Islet of Langerhans (tissue), 1 donor: Measurements from ENCODE around the gene PRR5L.

Experiments
- FAIRE-seq: peaks from one replicate; lab custom pipeline; 2011; peaks lifted over from hg19 to GRCh38; lab: Jason Lieb, UNC

The PRR5L gene

DNA sequence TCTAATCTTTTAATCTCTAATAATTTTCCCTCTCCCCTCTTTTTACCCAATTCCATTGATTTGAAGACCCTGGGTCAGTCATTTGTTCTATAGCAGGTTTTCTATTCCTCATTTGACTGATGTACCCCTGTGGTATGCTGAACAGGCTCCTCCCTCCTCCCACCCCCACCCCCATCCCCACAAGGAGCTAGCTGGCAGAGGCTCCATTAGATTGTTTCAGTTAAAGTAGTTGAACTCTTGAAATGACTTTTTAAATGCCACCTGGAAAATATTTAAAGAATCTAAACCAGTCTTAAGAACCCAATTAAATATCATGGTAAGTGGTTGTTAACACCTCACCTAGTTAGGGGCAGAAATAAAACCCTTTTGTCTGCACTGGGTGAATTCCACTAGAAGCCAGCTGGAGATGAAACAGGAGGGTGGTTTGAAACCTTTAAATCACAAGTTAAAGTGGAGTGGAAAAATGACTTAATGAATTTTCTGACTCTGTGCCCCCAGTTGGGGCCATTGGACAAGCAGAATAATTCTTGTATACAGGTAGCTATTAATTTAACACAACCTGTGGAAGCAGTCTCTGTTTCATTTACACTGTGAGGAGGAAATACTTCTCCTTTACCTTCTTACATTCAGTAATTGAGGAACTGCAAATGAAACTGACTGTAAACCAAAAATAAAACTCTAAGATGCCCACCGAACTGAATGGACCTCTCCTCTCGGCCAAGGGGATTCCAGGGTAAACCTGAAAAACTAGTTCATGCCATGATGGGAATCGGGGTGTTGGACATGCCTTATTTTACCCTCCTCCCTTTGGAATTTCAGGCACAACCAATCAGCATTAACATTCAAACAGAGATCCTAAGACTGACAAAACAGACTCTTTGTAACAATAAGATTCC, 30.7 kb downstream of the PRR5L start:
- FAIRE-seq = no peak

DNA sequence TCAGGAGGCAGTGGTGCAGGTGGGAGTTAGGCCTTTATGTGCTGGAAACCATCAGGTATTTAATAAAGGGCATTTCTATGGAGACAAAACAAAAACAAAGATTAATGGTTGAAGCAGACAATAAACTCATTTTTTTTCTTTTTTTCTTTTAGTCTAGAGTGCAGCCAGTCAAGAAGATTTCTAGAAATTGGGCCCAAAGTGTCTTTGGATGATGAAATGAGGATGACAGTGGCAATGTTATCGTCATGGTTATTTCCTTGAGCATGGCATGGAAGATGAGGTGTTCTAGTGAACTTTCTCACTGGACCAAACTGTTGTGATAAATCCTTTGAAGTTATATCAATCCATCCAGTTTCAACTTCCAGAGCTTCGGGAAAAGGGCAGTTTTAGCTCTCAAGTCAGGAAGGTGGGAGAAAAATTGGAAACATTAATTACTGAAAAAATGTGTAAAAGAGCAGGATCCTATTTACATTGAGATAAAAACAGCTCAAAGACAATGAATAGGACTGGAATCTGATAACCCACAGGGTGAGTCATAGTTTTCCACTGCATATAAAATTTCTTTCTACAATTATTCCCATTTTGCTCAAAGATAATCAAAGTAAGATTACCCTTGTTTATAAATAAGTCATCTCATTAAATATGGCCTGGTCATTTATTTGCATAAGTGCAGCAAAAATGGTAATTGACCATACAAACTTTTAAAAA, 33.0 kb downstream of the PRR5L start:
- FAIRE-seq = no peak

DNA sequence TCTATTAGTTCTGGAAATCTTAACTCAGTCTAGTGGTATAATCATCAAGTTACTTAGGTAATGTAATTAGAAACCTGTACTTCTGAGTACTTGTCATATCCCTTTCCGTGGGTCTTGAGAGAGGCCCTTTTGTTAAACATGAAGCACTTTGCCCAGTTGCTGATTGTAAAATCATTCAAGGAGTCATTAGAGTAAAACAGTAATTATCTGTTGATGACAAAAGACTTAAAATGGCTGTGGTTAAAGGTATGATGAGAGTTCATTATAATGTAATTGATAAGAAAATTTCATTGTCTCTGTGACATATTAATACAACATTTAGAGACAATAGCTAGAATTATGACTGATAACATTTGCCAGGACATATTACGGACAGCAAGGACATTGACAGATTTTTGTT, 34.3 kb downstream of the PRR5L start:
- FAIRE-seq = no peak

DNA sequence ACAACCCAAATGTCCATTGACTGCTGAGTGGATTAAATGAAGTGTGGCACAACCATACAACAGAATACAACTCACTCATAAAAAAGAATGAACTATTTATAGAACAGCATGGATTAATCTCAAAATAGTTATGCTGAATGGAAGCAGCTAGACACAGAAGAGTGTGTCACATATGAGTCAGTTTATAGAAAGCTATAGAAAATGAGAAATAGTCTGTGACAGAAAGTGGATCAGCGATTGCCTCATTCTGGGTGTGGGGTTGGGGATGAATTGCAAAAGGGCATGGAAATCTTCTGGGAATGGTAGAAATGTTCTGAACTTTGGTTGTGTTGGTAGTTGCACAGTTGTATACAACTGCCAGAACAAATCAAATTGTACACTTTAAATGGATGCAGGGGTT, 37.4 kb downstream of the PRR5L start:
- FAIRE-seq = no peak

DNA sequence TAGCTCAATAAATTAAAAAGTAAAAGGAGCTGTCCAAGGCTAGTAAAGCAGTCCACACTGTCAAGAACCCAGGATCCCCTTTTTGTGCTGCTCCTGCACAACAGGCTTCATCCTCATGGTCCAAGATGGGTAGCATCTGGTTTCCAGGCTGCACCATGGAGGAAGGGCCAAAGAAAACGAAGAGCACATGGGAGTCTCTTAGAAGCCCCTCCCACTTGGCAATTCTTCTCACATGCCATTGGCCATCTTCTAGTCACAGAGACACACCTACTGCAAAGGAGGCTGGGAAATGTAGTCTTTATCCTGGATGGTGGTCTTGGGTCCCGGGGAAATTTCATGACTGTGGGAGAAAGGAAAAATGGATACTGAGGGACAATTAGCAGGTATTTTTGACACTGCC, 37.8 kb downstream of the PRR5L start:
- FAIRE-seq = no peak

DNA sequence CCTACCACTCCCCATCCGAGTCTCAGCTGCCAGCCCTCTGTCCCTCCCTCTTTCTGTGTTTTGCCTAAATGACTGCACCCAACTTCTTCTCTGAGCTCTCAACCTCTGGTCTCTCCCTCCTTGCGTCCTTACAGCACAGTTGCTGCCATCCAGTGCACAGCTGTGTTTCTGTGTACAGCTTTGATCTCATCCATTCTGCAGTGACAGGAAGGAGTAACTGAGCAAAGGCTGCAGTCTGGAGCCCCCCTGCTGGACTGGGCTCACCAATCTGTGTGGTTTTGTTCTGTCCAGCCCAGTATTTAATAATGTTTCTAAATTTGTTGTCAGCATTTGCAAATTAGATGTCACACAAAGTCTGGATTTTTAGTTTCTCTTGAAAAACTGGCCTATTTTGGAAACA, 43.8 kb downstream of the PRR5L start:
- no peak for FAIRE-seq

DNA sequence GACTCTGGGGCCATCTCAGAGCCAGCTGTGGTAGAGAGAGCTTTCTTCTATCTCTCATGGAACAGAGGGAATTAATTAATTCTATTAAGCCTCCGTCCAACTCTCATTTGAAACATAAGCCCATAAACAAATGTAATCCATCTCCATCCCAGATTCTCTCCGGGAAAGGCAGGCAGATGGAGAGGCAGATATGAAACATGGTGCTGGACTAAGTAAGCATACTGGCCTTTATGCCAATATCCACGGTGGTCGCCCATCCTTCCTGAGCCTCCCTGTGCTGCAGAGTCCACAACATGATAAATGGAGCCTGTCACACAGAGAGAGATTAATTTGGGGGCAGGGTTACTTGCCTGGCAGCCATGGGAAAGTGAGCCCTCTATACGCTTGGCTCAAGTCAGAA, 44.8 kb downstream of the PRR5L start:
- no peak for FAIRE-seq

DNA sequence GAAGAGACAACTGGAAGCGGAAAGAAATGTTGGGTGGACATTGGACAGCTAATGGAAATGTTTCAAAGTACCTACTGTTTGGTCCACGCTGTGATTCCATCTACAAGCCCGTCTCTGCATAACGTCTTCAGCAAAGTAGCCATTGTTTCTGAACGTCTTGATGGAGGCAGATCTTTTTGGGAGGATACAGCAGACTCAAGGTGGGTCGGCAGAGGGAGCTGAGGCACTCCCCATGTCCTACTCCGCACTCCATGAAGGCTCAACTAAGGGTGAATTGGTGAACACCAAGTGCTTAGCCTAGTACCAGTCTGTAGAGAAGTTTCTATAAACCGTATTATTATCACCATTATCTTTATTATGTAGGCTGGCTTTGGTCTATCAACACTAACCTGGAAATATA, 45.8 kb downstream of the PRR5L start:
- no peak for FAIRE-seq

DNA sequence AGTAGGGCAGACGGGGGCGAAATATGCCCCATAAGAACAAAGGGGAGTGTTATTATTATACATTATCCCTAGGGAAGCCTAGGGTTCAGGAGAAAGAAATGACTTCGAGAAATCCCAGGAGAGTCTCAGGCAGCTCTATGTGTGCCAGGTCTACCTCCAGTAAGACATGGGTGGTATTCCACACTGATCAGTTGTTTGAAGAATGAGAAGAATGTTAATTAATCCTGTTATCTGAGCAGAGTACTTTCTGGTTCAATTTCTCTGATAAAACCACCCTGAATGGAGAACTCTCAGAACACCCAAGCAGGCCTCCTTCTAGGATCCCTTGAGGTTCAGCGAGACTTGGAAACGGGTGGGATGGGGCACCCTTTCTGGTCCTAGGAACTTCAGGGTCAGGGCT, 46.2 kb downstream of the PRR5L start:
- no peak for FAIRE-seq

DNA sequence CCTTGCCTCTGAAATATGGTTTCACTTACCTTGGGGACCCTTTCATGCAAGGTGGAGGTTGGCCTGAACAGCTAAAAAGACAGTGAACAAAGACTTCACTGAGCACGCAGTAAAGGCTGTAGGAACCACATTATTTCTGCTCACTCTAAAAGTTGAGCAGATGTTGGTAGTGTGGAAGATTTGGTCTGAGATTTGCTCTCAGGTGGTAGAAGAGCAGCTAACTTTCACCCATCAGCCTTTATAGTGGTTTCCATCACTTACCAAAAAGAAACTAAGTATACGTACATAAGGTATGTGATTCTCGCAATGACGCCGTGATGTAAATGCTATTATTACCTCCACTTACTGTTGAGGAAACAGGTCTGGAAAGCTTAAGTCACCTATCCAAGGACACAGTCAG, 47.3 kb downstream of the PRR5L start:
- FAIRE-seq = no peak

DNA sequence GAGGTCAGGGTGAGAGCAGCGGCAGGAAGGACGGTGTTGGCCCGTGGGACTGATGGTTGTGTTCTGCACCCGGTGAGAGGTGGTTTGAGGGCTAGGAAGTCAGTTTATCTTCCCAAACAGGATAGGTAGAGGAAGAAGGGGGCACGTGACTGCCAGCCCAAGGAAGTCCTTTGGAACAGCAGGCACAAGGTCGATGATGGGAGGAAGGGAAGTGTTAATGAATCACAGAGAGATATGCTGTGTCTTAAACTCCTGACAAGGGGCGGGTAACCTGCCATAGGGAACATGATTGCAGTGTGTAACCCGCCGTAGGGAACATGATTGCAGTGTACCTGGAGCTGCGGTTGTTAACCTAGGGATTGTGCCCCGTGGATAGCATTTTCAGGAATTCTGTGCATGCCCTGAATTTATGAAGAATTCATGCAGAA, 49.0 kb downstream of the PRR5L start:
- FAIRE-seq = no peak

DNA sequence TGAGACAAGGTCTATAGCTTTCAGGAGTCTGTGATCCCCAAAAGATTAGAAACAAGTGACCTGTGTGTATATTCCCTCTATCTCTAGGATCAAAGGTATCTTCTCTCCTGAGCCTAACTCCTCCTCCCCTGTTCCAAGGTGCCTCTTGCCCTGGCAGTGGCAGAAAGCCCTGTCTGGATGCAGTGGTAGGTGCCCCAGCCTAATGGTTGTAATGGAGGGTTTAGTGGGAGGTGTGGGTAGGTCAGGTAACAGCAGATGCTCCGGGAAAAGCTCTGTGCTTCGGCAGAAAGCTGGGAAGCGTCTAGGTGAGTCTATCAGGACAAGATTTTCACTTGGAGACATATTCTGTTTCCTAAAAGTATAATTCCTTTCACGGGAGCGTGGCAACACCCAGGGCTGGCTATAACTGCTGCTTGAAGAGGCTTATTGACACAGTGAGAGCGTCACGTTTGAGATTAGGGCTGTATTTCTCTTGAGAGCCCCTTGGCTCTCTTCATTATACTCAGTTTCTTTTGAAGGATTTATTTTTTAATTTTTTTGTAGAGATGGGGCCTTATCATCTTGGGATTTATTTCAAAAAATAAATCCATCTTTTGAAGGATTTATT, 49.5 kb downstream of the PRR5L start:
- FAIRE-seq = no peak

DNA sequence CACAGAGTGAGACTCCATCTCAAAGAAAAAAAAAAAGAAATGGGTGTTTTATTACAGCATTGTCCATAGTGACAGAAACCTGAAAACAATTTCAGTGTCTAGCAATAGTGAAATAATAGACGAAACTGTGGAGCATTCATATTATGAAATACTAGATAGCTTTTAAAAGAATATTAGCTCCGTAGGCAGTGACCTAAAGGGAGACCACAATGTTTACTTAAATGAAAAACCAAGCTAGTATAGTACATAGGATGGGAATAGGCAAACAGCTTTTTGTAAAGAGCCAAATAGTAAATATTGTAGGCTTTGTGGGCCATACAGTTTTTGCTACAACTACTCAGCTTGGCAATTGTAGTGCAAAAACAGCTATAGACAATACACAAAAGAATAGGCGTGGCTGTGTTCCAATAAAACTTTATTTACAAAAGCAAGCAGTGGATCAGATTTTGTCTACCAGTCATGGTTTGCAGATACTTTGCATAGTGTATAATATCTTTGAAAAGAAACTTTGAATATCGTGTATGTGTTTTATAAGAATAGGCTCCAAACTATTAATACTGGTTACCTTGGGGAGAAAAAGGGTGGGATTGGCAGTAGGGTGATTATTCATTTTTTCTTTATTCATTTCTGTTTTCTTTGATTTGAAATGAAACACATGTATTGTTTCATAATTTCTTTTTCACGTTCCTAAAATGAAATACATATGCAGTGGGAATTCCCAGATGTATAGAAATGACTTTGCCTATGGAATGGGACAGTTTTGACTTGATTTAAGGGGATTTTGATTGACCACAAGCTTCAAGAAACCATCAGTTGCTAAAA, 50.7 kb downstream of the PRR5L start:
- FAIRE-seq = no peak

DNA sequence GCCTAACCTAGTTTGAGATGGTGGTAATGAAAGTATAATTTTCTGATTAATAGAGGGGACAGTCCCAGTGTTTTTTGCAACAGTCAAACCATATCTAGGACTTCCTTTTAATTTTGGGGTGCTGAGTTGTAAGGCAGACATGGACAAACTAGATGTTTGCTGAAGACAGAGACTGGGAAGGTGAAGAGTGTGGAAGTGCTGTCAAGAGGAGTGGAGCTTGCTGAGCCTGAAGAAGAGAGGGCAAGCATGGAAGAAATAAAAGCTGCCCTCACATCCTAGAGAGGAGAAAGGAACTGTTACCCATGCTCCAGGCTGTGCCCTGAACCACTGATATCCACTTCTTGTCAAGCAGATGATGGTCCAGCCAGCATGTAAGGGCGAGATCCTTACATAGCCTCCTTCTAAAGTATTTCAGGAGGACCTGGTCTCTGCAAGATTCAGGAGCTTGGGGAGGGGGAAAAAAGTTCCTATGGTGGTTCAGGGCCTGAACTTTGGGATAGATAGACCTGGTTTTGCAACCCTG, 51.4 kb downstream of the PRR5L start:
- FAIRE-seq = no peak

DNA sequence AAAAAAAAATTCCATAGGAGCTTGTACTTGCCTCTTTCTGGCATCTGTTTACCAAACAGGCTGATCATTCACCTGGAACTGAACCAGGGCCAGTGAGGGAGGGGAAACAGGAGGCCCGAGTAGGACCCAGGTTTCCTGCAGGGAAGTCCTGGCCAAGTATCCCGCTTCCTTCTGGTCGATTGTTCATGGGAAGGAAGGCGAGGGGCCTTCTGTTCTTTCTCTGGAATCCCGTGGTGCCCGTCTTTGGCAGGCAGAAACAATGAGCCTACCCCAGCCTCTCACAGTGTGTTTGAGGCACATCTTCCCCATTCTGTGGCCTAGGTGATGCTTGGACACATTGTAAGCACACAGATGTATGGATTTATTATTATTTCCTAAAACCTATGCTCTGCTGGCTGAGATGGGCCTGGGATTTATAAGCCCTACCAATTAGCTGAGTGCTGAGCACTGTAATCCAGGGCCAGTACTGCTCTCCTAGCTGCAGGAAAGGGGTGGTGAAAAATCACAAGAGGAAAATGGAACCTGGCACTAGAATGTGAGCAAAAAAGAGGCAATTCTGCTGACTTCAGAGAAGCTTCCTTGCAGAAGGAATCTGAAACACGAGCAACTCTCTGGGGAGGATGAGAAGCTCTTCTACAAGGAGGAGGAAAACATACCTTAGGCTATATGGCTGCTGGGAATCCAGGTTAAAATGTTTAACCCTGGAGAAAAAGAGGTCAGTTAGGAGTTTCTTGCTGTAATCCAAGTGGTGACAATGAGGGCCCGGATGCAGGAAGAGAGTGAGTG, 53.5 kb downstream of the PRR5L start:
- no peak for FAIRE-seq

DNA sequence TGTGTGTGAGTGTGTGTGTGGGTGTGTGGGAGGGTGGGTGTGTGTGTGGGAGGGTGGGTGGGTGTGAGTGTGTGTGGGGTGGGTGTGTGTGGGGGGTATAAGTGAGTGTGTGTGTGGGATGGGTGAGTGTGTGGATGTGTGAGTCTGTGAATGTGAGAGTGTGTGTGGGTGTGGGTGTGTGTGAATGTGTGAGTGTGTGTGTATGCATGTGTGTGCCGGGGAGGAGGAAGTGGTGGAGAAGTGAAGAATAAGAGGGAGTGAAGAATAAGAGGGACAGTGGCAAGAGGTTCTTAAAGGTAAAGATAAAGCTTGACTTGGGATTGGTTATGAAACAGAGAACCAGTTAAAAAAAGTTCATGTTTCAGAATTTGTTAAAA, 54.0 kb downstream of the PRR5L start:
- FAIRE-seq = no peak

DNA sequence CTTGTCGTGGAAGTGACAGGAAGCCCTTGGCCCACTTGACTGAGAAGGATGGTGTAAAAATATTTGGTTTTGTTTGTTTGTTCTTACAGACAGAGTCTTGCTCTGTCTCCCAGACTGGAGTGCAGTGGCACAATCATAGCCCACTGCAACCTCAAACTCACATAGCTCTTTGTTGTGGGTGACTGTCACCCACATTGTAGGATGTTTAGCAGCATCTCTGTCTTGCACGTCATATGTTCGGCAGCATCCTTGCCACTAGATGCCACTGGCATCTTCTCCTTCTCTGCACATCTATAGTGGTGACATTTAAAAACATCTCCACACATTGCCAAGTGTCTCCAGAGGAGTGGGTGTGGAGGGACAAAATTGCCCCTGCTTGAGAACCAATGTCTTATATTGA, 56.8 kb downstream of the PRR5L start:
- FAIRE-seq = no peak

DNA sequence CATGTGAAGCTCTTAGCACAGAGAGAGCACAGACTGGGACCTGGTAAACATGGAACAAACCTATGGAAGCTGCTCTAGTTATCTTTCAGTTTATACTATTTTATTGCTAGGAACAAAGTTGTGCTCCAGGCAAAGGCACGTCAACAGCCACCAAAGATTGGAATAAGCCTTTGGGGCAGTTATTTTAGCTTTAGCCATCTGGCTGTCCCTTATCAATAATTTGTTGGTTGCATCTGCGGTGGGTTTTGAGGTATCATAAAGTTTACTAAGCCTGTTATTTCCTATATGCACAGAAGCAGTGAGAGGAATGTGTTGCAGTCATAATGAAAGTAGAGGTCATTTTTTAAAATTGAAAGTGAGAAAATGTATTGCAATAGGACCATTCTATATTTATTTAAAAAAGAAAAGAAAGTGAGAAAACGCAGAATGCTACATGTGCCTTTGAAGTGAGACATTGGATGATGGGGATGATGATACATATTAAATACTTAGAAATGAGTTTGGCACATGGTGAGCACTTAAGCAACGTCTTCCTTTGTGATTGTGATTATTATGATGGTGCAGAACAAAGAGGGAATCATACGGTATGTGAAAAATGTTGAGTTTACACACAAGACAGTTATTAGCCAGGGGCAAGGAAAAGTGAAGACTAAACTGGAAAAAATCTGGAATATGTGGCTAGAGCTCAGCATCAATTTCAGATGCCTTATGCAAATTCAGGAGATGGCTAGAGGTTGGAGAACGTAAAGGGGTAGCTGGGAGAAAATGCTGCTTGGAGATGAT, 58.3 kb downstream of the PRR5L start:
- FAIRE-seq = no peak

DNA sequence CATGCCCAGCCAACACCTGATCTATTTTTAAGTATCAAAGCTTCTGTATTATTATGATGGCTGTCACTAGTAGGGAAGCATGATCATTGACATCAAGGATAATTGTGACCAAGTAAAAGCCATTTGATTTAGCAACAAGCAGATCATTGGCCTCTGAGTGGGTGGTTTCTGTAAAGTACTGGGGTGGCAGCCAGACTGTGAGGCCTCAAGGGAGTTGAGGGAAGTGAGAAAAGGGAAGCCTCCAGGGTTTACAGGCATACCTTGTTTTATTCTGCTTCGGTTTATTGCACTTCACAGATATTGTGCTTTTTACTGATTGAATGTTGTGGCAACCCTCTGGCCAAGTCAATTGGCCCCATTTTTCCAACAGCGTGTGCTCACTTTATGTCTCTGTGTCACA, 60.1 kb downstream of the PRR5L start:
- FAIRE-seq = no peak

DNA sequence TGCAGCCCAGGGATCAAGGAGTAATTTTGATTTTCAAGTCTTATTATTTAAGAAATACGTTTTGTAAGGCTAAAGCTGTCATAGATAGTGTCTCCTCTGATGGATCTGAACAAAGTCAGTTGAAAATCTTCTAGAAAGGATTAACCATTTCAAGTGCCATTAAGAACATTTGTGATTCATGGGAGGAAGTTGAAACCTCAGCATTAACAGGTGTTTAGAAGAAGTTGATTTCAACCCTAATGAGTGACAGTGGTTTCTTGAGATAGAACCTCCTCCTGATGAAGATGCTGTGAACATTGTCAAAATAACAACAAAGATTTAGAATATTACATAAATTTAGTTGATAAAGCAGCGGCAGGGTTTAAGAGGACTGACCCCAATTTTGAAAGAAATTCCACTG, 61.7 kb downstream of the PRR5L start:
- no peak for FAIRE-seq

DNA sequence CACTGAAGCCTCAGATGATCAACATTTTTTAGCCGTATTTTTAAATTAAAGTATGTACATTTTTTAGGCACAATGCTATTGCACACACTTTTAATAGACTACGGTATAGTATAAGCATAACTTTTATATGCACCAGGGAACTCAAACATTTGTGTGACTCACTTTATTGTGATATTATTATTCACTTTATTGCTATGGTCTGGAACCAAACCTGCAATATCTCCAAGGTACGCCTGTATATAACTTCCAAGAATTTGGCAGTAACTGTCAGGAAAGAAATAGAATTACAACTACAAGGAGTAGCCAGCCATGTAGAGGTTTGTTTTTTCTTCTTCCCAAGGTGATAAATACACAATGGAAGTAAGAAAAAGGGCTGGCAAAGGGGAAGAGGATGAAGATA, 62.3 kb downstream of the PRR5L start:
- no peak for FAIRE-seq
